Loucy (cell line): ENCODE data around the gene RIMS1.

Source experiments
- EZH2phosphoT487 ChIP-seq: fragments of 200-600 bp; IDR thresholded peaks from 2 replicates; pipeline ENCODE4 v1.6.1; 2018; ENCODE audit warnings: antibody characterized with exemption, mild to moderate bottlenecking, moderate library complexity, borderline replicate concordance
- TF ChIP-seq, protein P1 (sequence below): fragments of 200-600 bp; sonication (generic); conservative IDR thresholded peaks from 2 replicates; pipeline ENCODE4 v1.5.1; 2014; ENCODE audit warnings: mild to moderate bottlenecking, antibody characterized with exemption, low read length

DNA sequence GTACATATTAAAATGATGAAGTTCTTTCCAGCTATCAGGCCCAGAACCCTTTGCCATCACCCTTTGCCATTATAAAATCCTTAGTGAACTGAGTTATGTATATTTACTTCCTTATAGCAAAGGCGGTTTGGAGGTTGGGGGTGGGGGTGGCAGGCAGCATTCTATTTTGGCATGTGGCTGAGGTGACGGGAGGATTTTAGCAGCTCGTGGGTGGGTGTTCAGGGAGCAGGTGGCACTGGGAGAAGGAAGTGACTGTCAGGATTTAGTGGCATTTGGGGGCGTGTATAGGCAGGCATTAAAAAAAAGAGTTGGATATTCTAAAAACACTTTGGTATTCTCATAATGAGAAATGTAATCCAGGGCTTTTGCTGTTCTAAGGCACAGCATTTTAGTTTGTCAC is 150.7 kb downstream of the RIMS1 start:
- TF ChIP-seq, protein P1, sequence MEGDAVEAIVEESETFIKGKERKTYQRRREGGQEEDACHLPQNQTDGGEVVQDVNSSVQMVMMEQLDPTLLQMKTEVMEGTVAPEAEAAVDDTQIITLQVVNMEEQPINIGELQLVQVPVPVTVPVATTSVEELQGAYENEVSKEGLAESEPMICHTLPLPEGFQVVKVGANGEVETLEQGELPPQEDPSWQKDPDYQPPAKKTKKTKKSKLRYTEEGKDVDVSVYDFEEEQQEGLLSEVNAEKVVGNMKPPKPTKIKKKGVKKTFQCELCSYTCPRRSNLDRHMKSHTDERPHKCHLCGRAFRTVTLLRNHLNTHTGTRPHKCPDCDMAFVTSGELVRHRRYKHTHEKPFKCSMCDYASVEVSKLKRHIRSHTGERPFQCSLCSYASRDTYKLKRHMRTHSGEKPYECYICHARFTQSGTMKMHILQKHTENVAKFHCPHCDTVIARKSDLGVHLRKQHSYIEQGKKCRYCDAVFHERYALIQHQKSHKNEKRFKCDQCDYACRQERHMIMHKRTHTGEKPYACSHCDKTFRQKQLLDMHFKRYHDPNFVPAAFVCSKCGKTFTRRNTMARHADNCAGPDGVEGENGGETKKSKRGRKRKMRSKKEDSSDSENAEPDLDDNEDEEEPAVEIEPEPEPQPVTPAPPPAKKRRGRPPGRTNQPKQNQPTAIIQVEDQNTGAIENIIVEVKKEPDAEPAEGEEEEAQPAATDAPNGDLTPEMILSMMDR, result no peak
- TF ChIP-seq EZH2phosphoT487, result no peak
